GM19023 (cell line): Measurements from ENCODE around the gene RMC1.

Experiments
- ATAC-seq: cut with Tn5 transposase; IDR thresholded peaks from one replicate; pipeline ENCODE4 v1.9.1; 2021; ENCODE audit warnings: mild to moderate bottlenecking, moderate library complexity; ENCODE audit not compliant: unreplicated experiment

Gene RMC1

GRCh38 chr18:23529604-23530003, 26.3 kb downstream of the RMC1 start:
- no peak for ATAC-seq

DNA sequence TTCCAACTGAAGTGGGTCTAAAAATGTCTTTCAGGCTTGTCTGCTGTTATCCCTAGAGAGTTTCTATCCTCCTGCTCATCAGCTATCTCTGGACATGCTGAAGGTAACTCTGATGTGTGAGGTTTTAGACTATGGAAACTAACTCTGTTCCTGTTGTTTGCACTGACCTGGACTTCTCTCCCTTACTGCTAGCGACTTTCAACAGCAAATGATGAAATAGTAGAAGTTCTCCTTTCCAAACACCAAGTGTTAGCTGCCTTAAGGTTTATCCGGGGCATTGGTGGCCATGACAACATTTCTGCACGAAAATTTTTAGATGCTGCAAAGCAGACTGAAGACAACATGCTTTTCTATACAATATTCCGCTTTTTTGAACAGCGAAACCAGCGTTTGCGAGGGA, 26.9 kb downstream of the RMC1 start:
- no peak for ATAC-seq

DNA sequence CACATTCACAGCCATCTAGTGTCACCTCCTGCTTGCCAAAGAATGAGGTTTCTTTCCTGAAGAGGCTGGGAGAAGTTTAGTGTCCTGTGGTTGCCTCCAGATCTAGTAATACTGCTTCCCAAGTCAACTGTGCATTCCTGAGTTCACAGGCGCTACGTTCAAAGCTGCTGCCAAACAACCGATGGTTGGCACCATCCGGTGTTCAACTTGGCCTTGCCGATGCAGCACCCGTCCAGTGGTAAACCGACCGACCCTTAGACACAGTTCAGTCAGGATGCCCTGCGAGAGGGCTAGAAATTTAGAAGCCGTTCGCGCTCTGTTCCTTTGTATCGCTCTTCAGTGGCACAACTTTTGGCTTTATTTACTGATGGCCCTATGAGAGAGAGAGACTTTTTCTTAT, 28.6 kb downstream of the RMC1 start:
- no peak for ATAC-seq

DNA sequence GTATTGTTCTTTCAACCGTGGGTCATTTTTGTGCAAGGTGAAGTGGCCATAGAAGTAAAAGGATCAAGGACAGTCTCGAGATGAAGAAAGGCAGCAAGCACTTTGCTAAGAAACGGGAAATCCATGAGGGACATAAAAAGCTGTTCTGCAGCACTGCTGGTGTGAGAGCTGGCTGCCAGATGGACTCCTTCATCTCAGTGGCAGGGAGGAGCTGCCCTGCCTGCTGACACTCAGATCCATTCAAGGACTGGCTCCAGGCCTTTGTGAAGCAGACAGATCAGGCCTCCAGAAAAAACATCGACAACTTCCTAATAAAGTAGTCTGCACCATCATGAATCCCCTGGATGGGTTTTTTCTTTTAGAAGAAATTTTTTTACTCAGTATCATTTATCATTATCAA, 29.5 kb downstream of the RMC1 start:
- ATAC-seq: no peak

- no peak for ATAC-seq
Measured at GRCh38 chr18:23534276-23534675, 31.0 kb downstream of the RMC1 start.

DNA sequence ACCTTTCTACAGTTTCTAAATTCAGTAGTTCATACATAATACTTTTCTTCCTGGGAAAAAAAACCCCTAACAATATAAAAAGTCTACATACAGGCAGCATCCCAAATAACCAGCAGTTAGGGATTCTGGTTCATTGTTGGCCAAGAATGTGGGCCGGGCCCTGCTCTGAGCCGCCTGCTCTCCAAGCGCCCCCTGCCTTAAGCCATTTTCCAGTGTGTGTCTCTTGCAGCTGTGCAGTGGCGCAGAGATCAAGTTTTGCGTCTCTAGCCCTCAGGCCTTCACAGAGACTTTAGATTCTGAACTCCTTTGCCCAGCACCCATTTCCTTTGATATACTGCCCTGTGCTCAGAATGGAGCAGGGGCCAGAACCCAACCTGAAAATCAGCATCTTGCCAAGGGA, 32.9 kb downstream of the RMC1 start:
- no peak for ATAC-seq

GRCh38 chr18:23537274-23537673, 34.0 kb downstream of the RMC1 start:
- ATAC-seq: no peak

- no peak for ATAC-seq
Measured at GRCh38 chr18:23538001-23538400, 34.7 kb downstream of the RMC1 start.

DNA sequence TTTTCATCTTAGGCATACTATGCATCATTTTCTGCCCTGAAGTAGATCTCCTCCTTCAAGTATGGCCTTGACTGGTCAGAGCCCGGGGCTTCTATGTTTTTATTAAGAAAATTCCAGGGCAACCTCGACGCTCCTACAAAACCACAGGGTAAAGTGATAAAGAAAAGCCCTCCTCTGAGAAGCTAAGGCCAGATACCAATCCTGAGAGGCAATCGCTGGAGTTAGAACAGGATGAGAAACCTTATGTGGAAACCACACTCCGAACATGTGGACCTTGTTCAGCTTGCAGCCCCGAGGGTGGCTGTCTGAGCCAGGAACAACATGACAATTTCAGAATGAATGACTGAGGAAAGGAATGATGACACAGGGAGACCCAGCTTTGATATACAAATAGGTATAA, 35.6 kb downstream of the RMC1 start:
- no peak for ATAC-seq

DNA sequence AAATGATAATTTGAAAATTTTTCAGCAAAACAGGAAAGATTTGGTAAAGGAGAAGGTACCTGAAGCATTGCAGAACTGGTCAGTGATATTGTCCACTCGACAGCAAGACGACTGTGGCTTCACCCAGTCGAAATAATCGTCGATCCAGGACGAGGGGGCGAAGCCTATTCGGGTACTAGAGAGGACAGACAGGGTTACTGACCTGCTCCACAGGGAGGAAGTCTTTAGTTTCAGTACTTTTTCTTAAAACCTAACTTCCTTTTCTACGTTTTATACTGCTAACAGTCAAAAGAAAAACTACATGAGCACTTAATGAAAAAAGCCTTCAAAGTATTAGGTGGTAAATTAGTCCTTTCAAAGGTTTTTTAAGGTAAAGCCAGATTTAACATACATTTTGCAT, 36.0 kb downstream of the RMC1 start:
- no peak for ATAC-seq

GRCh38 chr18:23539911-23540525, 36.7 kb downstream of the RMC1 start:
- no peak for ATAC-seq

DNA sequence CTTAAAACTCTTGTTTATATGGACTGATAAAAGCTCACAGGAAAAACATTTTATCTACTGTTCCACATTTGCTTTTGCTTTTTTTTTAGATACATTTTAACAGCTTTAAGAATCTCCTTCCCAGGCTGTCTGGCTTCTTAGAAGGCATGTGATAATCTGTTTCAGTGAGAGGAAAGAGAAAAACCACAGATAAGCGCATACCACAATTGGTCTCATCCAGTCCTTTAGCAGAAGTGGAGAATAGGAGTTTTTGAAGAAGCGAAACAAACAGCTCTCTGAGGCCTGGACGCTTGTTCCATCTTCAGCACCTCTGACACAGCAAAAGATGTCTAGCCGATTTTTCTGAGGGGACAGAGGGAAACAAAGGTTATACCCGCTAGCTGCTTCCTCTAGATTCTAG, 37.6 kb downstream of the RMC1 start:
- ATAC-seq: no peak

DNA sequence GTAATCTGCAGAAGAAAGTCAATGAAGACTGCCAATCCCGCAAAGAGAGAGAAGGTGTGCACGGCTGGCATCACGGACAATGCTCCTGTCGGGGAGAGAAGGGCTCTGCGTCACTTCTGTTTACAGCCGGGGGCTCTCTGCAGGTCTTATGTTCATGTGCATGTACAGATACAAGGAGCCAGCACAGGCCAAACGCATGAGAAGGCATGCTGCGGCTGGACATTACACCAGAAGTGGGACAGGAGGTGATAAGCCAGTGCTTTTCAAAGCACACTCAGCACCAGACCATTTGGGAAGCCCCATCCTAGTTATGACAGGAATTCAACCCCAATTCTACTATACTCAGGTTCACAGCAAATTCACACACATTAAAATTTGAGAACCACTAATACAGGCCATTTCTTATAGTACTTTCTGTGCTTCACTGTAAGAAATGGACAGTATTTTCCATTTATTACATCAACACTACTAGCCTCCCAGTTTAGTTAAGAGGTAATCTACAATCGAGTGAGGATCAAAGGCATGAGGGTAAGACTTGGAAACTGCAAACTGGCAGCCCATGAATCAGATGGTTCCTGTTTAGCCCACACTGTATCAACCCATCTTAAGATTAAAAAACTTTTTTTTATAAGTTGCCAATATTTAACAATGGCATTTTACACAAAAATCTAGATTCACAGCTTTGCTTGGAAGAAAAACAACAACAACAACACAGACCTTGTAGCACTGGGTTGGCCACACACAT, 38.2 kb downstream of the RMC1 start:
- no peak for ATAC-seq

DNA sequence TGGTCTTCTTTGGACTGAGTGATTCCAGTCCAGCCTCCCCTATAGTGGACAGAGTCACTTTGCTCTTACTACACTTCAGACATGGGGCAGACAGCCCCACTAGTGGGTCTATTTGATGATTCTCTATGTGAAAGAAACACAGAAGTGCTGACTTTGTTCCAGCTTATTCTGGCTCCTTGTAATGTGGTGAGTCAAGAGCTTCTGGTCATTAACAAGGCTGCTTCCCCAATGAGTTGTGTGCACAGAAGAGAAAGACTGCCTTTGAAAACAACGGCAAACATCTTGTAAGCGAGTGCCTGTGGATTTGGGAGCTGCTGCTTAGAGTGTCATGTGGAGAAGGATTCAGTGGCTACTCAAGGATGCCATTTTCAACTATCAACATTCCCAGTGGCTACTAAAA, 39.1 kb downstream of the RMC1 start:
- ATAC-seq: no peak

GRCh38 chr18:23545247-23545789, 42.0 kb downstream of the RMC1 start:
- ATAC-seq: no peak

DNA sequence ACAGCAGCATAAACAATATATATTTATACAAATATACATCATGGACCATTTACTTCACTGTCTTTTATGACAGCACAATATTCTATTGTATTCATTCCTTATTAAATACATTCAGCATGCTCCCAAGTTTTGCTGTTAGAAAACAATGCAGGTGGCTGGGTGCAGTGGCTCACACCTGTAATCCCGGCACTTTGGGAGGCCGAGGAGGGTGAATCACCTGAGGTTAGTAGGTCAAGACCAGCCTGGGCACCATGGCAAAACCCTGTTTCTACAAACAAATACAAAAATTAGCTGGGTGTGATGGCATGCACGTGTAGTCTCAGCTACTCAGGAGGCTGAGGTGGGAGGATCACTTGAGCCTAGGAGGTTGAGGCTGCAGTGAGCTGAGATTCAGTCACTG, 44.0 kb downstream of the RMC1 start:
- no peak for ATAC-seq

DNA sequence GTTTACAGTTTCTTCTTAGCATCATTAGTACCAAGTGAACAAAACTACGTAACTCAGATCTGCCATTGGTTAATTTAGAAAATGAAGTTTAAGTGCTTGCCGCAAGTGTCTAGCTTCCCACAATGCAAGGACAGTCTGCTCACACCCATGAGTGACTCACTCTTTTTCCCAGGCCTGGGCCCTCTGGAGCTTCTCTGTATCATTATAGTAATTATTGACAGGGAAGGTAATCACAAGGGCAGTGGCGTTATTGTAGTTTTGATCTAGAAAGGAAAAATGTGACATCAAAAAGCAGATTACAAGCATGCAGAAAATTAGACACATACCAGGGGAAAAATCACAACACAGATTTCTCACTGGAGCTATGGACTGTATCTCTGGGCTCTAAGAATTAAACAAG, 44.5 kb downstream of the RMC1 start:
- no peak for ATAC-seq

- no peak for ATAC-seq
Measured at GRCh38 chr18:23548275-23548674, 45.0 kb downstream of the RMC1 start.

GRCh38 chr18:23548719-23549118, 45.4 kb downstream of the RMC1 start:
- no peak for ATAC-seq

DNA sequence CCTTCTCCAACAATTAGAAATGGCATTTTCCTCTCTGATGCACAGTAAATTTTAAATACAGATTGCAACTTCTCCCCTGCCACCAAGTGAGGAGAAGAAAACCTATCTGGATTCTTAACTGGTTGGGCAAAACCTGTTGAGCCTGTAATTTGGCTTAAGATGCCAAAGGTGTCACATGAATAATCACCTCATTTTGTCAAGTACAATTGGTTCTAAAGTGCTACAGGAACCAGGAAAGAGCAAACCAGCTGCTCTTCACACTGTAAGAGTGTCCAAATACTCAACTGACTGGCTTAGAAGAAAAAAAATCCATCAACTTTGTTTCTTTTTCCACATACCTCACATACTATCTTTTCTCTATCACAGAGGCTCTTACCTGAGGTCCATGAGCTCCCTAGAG, 47.6 kb downstream of the RMC1 start:
- no peak for ATAC-seq

DNA sequence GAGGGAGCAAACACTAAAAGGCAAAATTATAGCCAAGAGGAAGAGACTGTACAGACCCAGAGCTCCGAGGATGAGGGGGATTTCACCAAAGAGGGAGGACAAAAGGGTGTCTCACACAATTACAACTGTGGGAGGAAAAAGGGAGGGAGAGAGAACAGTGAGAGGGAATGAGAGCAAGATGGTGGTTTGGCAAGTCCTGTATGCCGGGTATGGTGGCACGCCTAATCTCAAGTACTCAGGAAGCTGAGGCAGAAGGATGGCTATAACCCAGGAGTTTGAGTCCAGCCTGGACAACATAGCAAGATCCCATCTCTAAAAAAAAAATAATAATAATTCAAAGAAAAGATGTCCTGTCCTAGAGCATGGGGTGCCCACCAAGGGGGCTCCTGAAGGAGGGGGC, 48.7 kb downstream of the RMC1 start:
- no peak for ATAC-seq

GRCh38 chr18:23552505-23552904, 49.2 kb downstream of the RMC1 start:
- ATAC-seq: no peak

- no peak for ATAC-seq
Measured at GRCh38 chr18:23553887-23554286, 50.6 kb downstream of the RMC1 start.
